ENCODE data around the gene KCNK5. TPM values are rescaled to one million over a fixed set of nuclear protein-coding genes. Genes with fewer than 3 reads are reported as not detected.

Gene KCNK5
- total RNA-seq, 6 donors from 2014 or later: 8.9 to 34.6 (median 17.3) TPM

DNA sequence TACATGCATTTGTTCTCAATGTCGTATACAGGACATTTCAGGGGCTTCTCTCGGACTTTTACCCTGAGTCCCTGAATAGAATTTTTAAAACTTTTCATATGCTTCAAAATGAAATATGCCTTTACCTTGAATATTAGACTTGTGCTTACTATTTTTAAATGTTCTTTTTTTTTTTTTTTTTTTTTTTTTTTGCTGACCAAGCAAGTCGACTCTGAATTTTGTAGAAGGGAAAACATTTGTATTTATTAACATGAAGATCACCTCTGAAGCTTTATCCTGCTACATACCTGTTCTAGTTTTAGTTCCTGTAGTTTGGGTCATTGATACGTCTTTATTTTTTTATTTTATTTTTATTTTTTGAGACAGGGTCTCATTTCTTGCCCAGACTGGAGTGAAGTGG, 74.6 kb downstream of the KCNK5 start:
- Histone ChIP-seq H3K9me3 (no peaks in the 10 kb centered on the region), H3K4me1 (peaks cover 0 to 7% (median 2%) of the 10 kb centered on the region in 4 donors), H3K36me3 (no peaks in the 10 kb centered on the region), H3K27me3 (no peaks in the 10 kb centered on the region), H3K27ac (no peak overlapping the region), H3K4me3 (no peak overlapping the region)
- WGBS, 2 donors: 81 to 82% methylated on average over 4 of the region's 4 CpGs
- DNase-seq: no peak
- no peak for ATAC-seq (ENCODE audit: low FRiP score in 2 of 2)
- no peak for TF ChIP-seq POLR2A (IDR thresholded peaks at IDR 0.05)
- TF ChIP-seq, protein P1, sequence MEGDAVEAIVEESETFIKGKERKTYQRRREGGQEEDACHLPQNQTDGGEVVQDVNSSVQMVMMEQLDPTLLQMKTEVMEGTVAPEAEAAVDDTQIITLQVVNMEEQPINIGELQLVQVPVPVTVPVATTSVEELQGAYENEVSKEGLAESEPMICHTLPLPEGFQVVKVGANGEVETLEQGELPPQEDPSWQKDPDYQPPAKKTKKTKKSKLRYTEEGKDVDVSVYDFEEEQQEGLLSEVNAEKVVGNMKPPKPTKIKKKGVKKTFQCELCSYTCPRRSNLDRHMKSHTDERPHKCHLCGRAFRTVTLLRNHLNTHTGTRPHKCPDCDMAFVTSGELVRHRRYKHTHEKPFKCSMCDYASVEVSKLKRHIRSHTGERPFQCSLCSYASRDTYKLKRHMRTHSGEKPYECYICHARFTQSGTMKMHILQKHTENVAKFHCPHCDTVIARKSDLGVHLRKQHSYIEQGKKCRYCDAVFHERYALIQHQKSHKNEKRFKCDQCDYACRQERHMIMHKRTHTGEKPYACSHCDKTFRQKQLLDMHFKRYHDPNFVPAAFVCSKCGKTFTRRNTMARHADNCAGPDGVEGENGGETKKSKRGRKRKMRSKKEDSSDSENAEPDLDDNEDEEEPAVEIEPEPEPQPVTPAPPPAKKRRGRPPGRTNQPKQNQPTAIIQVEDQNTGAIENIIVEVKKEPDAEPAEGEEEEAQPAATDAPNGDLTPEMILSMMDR (IDR thresholded peaks at IDR 0.05): no peak
- no peak for TF ChIP-seq EP300 (IDR thresholded peaks at IDR 0.05)
- no peak for TF ChIP-seq POLR2AphosphoS5 (IDR thresholded peaks at IDR 0.05)

DNA sequence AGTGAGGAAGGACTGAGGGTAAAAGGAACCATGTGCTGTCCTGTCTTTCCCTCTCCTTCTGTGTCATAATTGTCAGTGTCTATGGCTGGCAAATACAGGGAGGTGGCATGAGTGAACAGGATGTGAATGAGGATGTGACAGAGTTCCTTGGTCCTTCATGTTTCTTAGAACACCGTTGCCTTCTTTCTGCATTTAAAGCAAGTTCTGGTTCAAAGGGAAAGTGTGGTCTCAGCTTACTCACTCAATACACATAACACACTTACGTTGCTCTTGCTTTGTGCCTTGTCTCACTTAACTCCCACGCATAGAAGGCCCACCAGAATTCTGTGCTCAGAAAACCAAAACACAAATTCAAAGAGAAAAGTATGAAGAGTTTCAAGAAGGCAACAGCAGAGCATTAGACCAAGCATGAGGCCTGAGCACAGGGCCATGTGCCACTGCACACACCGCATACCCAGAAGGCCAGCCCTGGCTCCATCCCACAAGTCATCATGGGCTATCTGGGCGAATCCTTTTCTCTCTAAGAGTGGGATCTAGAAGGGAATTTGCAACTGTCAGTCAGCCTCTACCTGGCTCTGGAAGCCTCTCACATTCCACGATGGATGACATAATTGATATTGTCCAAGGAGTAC, 75.4 kb downstream of the KCNK5 start:
- no peaks in the 10 kb centered on the region for H3K27me3 ChIP-seq
- DNase-seq: no peak
- H3K36me3 ChIP-seq: no peaks in the 10 kb centered on the region
- peaks cover 0 to 7% (median 2%) of the 10 kb centered on the region in 4 donors for H3K4me1 ChIP-seq
- H3K4me3 ChIP-seq: no peak overlapping the region
- H3K9me3 ChIP-seq: no peaks in the 10 kb centered on the region
- WGBS, 2 donors: 81 to 87% methylated on average over 6 of the region's 6 CpGs
- no peak for ATAC-seq (ENCODE audit: low FRiP score in 2 of 2)
- TF ChIP-seq, protein P1 (IDR thresholded peaks at IDR 0.05): no peak
- TF ChIP-seq POLR2AphosphoS5 (IDR thresholded peaks at IDR 0.05): no peak
- TF ChIP-seq POLR2A (IDR thresholded peaks at IDR 0.05): no peak
- no peak for TF ChIP-seq EP300 (IDR thresholded peaks at IDR 0.05)
- no peak overlapping the region for H3K27ac ChIP-seq

DNA sequence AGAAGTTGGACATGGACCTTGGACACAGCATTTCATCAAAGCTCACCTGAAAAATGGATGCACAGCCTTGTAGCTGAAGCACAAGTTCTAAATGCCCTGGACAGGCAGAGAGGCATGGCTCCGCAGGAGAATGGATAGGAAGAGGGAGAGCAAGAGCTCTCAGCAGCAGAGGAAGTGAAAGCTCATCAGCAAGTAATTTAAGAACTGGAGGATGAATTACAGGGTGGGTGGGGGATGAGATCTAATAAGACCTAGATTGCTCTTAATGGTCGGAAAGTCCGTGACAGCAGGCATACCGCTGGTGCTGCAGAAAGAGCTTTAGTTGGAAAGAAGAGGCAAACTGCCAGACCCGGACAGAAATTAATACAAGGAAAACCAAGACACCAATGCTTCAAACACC, 77.0 kb downstream of the KCNK5 start:
- 34 to 58% methylated on average over 5 of the region's 5 CpGs for WGBS, 2 donors
- no peaks in the 10 kb centered on the region for H3K9me3 ChIP-seq

DNA sequence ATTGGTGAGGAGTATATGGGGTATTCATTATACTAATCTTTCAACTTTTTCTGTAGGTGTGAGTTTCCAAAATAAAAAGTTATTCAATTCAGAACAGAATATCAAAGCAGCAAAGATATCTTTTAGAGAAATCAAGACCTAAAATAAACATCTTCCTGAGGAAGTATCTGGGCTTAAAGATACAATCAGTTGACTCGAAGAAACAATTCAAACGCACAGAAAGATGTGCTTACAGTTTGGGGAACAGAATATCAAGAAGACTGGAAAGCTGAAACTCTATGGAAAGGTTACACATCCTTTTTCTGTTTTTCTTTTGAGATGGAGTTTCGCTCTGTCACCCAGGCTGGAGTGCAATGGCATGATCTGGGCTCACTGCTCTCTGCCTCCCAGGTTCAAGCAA, 78.1 kb downstream of the KCNK5 start:
- H3K4me1 ChIP-seq: peaks cover 0 to 7% (median 2%) of the 10 kb centered on the region in 4 donors
- no peaks in the 10 kb centered on the region for H3K27me3 ChIP-seq
- WGBS, 2 donors: 35 to 39% methylated on average over 3 of the region's 3 CpGs
- H3K4me3 ChIP-seq: no peak overlapping the region
- H3K36me3 ChIP-seq: no peaks in the 10 kb centered on the region
- H3K27ac ChIP-seq: no peak overlapping the region
- DNase-seq: no peak
- H3K9me3 ChIP-seq: no peaks in the 10 kb centered on the region
- no peak for TF ChIP-seq POLR2A (IDR thresholded peaks at IDR 0.05)
- no peak for TF ChIP-seq EP300 (IDR thresholded peaks at IDR 0.05)
- TF ChIP-seq POLR2AphosphoS5 (IDR thresholded peaks at IDR 0.05): no peak
- TF ChIP-seq, protein P1 (IDR thresholded peaks at IDR 0.05): no peak
- no peak for ATAC-seq (ENCODE audit: low FRiP score in 2 of 2)

More for the DNA sequence above, 77.0 kb downstream of the KCNK5 start:
- DNase-seq (no peak), ATAC-seq (ENCODE audit: low FRiP score in 2 of 2) (no peak)
- peaks cover 0 to 7% (median 2%) of the 10 kb centered on the region in 4 donors for H3K4me1 ChIP-seq
- H3K27me3 ChIP-seq: no peaks in the 10 kb centered on the region
- H3K27ac ChIP-seq: no peak overlapping the region
- no peaks in the 10 kb centered on the region for H3K36me3 ChIP-seq
- TF ChIP-seq POLR2AphosphoS5 (IDR thresholded peaks at IDR 0.05) (no peak), EP300 (IDR thresholded peaks at IDR 0.05) (no peak), POLR2A (IDR thresholded peaks at IDR 0.05) (no peak)
- TF ChIP-seq, protein P1 (IDR thresholded peaks at IDR 0.05): no peak
- no peak overlapping the region for H3K4me3 ChIP-seq

Measured in upper lobe of left lung (tissue), 6 donors.